WTC11 (cell line): Measurements from ENCODE around the gene INAFM2. TPM values are rescaled to one million over a fixed set of nuclear protein-coding genes. Genes with fewer than 3 reads are reported as not detected.

Source experiments
- ATAC-seq: fragments of 200-7000 bp; cut with Tn5 transposase; 2 replicates; pipeline ENCODE4 v1.10.0; 2021; ENCODE audit warnings: mild to moderate bottlenecking, moderate library complexity
- CTCF ChIA-PET: fragments of 300-600 bp; sonication (Branson Sonifier 250); formaldehyde crosslinking; loops from one replicate; lab custom pipeline; 2021; ENCODE audit warnings: antibody characterized with exemption; lab: Charles Lee
- POLR2A ChIA-PET: fragments of 350-600 bp; sonication (Branson Sonifier 250); formaldehyde crosslinking; loops from one replicate; lab custom pipeline; 2021; ENCODE audit warnings: antibody characterized with exemption; lab: Charles Lee
- DNase-seq: peaks from one replicate; pipeline ENCODE4 v3.0.0; 2021; ENCODE audit warnings: low spot score
- H3K27ac Mint-ChIP-seq: 2 replicates; pipeline ENCODE4 v1.8.0; 2021; ENCODE audit warnings: mixed read lengths
- H3K27me3 Mint-ChIP-seq: 2 replicates; pipeline ENCODE4 v1.8.0; 2021; ENCODE audit warnings: low read depth, mild to moderate bottlenecking, moderate library complexity, mixed read lengths
- H3K36me3 Mint-ChIP-seq: 2 replicates; pipeline ENCODE4 v1.8.0; 2021; ENCODE audit warnings: mixed read lengths
- H3K4me1 Mint-ChIP-seq: 2 replicates; pipeline ENCODE4 v1.8.0; 2022; ENCODE audit warnings: mixed read lengths
- H3K4me3 Mint-ChIP-seq: 2 replicates; pipeline ENCODE4 v1.8.0; 2021; ENCODE audit warnings: mild to moderate bottlenecking, moderate library complexity, mixed read lengths
- H3K9me3 Mint-ChIP-seq: 2 replicates; pipeline ENCODE4 v1.8.0; 2021; ENCODE audit warnings: mixed read lengths
- ARID4B ChIP-seq: sonication (generic); formaldehyde crosslinking; IDR thresholded peaks from 2 replicates; pipeline ENCODE4 v1.8.0; 2023; ENCODE audit warnings: missing genetic modification reagents, mild to moderate bottlenecking, borderline replicate concordance
- CREM ChIP-seq: sonication (generic); formaldehyde crosslinking; IDR thresholded peaks from 2 replicates; pipeline ENCODE4 v1.8.1; 2022; ENCODE audit warnings: mild to moderate bottlenecking, missing genetic modification reagents, moderate library complexity
- ETV6 ChIP-seq: sonication (generic); formaldehyde crosslinking; IDR thresholded peaks from 2 replicates; pipeline ENCODE4 v1.8.1; 2022; ENCODE audit warnings: mild to moderate bottlenecking, missing genetic modification reagents
- HMGXB4 ChIP-seq: sonication (generic); formaldehyde crosslinking; IDR thresholded peaks from 2 replicates; pipeline ENCODE4 v1.8.1; 2023; ENCODE audit warnings: mild to moderate bottlenecking, moderate library complexity, missing genetic modification reagents
- SP1 ChIP-seq: sonication (generic); formaldehyde crosslinking; conservative IDR thresholded peaks from 2 replicates; pipeline ENCODE4 v1.8.1; 2022; ENCODE audit warnings: missing genetic modification reagents
- TEAD1 ChIP-seq: sonication (generic); formaldehyde crosslinking; IDR thresholded peaks from 2 replicates; pipeline ENCODE4 v1.8.0; 2022; ENCODE audit warnings: mild to moderate bottlenecking, missing genetic modification reagents
- TEAD4 ChIP-seq: sonication (generic); formaldehyde crosslinking; IDR thresholded peaks from 2 replicates; pipeline ENCODE4 v1.8.0; 2022; ENCODE audit warnings: mild to moderate bottlenecking, missing genetic modification reagents
- ZMAT4 ChIP-seq: fragments of 250-450 bp; sonication (Bioruptor Pico); IDR thresholded peaks from 2 replicates; pipeline ENCODE4 v1.9.0; 2021; ENCODE audit warnings: mild to moderate bottlenecking
- ZNF416 ChIP-seq: fragments of 250-450 bp; sonication (Bioruptor Pico); IDR thresholded peaks from 2 replicates; pipeline ENCODE4 v1.9.0; 2021; ENCODE audit warnings: mild to moderate bottlenecking, inconsistent platforms
- ZNF671 ChIP-seq: fragments of 250-450 bp; sonication (Bioruptor Pico); IDR thresholded peaks from 2 replicates; pipeline ENCODE4 v1.8.0; 2021; ENCODE audit warnings: mild to moderate bottlenecking
- total RNA-seq: library from RNA; stranded (reverse); gene quantifications from 3 replicates; pipeline ENCODE4 v1.2.3, GENCODE V29; 2021
- TF ChIP-seq, protein P1 (sequence below): sonication (generic); formaldehyde crosslinking; IDR thresholded peaks from 2 replicates; pipeline ENCODE4 v1.8.0; 2022; ENCODE audit warnings: mild to moderate bottlenecking, missing genetic modification reagents
- TF ChIP-seq, protein P2 (sequence below): fragments of 250-450 bp; sonication (Bioruptor Pico); IDR thresholded peaks from 2 replicates; pipeline ENCODE4 v1.9.0; 2021; ENCODE audit warnings: mild to moderate bottlenecking
- TF ChIP-seq, protein P3 (sequence below): sonication (generic); formaldehyde crosslinking; conservative IDR thresholded peaks from 2 replicates; pipeline ENCODE4 v1.8.1; 2023; ENCODE audit warnings: mild to moderate bottlenecking, low read depth, missing genetic modification reagents, moderate library complexity

The INAFM2 gene
- total RNA-seq, 1 experiment from 2014 or later = 34.2 TPM

DNA sequence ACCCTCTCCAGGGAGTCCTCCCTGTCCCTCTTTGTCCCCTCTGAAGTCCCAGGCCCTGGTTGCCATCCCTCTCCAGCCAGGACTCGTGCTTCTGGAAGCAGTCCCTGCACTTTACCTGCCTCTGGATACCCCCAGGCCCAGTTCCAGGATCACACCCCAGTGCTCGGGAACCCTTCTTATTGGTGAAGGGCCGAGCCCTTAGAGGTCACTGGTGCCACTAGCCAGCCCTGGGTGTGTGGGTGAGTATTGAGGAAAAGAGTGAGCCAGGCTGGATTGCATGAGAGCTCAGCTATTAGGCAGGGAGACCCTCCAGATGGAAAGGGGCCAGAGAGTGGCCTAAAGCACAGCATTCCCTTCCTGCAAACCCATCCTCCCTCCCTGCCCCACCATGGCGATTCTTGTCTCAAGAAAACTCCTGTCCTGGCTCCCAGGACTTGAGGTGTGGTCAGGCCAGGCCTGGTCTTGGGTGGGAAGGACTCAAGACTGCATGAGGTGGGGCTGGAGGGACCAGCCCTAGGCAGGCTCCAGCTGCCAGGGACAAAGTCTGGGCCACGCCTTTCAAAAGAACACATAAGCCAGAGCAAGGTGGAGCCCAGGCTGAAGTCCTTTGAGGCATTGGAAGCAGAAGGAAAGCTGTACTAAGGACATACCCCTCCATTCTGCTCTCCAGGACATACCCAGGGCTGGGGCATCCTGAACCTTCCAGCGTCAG, 22.5 kb downstream of the INAFM2 start:
- DNase-seq (no peak), ATAC-seq (no peak)
- POLR2A ChIA-PET = no interaction called here
- CTCF ChIA-PET = interaction anchor here (1.0 to 6.6 kb wide), 8 partner anchors 9 to 83 kb away, joined by 3 to 98 read pairs (median 17); partner anchors contain the start of genes DISP2 and INAFM2
- Mint-ChIP-seq H3K36me3 (no peaks in the 10 kb centered on the region), H3K4me1 (peaks cover 10% of the 10 kb centered on the region), H3K4me3 (no peak overlapping the region), H3K27ac (no peak overlapping the region), H3K27me3 (no peaks in the 10 kb centered on the region), H3K9me3 (no peaks in the 10 kb centered on the region)
- no peak for TF ChIP-seq TEAD1 (CRISPR knock-in tag)
- TF ChIP-seq, protein P1, sequence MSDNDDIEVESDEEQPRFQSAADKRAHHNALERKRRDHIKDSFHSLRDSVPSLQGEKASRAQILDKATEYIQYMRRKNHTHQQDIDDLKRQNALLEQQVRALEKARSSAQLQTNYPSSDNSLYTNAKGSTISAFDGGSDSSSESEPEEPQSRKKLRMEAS (CRISPR knock-in tag) = no peak
- no peak for TF ChIP-seq ETV6 (CRISPR knock-in tag)
- TF ChIP-seq HMGXB4 (CRISPR knock-in tag) = no peak
- no peak for TF ChIP-seq ZMAT4 (CRISPR knock-in tag)
- TF ChIP-seq ARID4B (CRISPR knock-in tag) = no peak
- TF ChIP-seq SP1 (CRISPR knock-in tag) = no peak
- TF ChIP-seq TEAD4 = no peak
- TF ChIP-seq, protein P2, sequence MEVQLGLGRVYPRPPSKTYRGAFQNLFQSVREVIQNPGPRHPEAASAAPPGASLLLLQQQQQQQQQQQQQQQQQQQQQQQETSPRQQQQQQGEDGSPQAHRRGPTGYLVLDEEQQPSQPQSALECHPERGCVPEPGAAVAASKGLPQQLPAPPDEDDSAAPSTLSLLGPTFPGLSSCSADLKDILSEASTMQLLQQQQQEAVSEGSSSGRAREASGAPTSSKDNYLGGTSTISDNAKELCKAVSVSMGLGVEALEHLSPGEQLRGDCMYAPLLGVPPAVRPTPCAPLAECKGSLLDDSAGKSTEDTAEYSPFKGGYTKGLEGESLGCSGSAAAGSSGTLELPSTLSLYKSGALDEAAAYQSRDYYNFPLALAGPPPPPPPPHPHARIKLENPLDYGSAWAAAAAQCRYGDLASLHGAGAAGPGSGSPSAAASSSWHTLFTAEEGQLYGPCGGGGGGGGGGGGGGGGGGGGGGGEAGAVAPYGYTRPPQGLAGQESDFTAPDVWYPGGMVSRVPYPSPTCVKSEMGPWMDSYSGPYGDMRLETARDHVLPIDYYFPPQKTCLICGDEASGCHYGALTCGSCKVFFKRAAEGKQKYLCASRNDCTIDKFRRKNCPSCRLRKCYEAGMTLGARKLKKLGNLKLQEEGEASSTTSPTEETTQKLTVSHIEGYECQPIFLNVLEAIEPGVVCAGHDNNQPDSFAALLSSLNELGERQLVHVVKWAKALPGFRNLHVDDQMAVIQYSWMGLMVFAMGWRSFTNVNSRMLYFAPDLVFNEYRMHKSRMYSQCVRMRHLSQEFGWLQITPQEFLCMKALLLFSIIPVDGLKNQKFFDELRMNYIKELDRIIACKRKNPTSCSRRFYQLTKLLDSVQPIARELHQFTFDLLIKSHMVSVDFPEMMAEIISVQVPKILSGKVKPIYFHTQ (CRISPR knock-in tag) = no peak

- Mint-ChIP-seq H3K4me1 (peaks cover 8% of the 10 kb centered on the region), H3K27me3 (no peaks in the 10 kb centered on the region), H3K9me3 (no peaks in the 10 kb centered on the region), H3K36me3 (no peaks in the 10 kb centered on the region), H3K27ac (no peak overlapping the region), H3K4me3 (no peak overlapping the region)
- POLR2A ChIA-PET = no interaction called here
- ATAC-seq = no peak
- DNase-seq = no peak
- CTCF ChIA-PET = interaction anchor here (1.1 kb wide), 1 partner anchor 10 kb away, joined by 3 read pairs; no protein-coding TSS in a partner anchor
- TF ChIP-seq ZNF416 (CRISPR knock-in tag) (no peak), CREM (no peak), ZNF671 (CRISPR knock-in tag) (no peak)
- TF ChIP-seq, protein P3, sequence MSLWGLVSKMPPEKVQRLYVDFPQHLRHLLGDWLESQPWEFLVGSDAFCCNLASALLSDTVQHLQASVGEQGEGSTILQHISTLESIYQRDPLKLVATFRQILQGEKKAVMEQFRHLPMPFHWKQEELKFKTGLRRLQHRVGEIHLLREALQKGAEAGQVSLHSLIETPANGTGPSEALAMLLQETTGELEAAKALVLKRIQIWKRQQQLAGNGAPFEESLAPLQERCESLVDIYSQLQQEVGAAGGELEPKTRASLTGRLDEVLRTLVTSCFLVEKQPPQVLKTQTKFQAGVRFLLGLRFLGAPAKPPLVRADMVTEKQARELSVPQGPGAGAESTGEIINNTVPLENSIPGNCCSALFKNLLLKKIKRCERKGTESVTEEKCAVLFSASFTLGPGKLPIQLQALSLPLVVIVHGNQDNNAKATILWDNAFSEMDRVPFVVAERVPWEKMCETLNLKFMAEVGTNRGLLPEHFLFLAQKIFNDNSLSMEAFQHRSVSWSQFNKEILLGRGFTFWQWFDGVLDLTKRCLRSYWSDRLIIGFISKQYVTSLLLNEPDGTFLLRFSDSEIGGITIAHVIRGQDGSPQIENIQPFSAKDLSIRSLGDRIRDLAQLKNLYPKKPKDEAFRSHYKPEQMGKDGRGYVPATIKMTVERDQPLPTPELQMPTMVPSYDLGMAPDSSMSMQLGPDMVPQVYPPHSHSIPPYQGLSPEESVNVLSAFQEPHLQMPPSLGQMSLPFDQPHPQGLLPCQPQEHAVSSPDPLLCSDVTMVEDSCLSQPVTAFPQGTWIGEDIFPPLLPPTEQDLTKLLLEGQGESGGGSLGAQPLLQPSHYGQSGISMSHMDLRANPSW (CRISPR knock-in tag) = no peak
These were observed 23.4 kb downstream of the INAFM2 start for GRCh38 chr15:40346579-40347558.
